ENCODE measurements around the gene PGF.
"Not testable (repeated sequence)": the region's sequence is repeated elsewhere in the genome, so short reads cannot be mapped to it uniquely, and the experiment has no call there.

PGF gene

DNA sequence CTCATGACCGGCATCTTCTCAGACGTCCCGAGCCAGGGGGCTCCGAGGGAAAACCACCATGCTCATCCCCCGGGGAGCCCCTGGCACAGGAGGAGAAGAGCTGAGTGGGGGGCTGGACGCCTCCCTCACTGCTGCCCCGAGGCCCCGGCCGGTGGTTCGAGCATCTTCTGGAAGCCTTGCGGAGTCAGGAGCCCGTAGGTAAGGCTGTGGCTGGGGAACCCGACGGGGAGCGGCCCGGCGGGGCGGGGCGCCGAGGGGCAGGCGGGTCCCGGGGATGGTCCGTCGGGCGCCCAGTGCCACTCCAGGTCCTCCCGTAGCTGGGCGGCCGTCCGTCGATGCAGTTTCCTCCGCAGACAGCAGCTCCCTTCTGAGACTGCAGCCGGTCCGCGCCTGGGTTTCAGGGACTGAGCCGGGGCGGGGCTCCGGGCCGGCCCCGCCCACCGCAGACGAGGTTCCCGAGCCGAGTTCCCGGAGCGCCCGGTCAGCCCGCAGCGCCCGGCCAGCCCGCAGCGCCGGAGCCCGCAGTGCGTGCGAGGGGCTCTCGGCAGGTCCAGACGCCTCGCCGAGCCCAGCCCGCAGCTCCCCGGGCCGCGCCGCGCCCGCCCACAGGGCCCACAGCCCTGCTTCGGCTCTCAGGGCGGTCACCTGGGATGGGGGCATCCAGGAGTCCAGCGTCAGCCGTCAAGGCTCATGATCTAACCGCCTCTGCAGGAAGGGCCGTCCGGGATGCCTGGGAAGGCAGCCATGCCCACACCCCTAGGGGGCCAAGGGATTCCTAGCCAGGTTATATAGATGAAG lies at the start of gene PGF:
TSS of gene PGF (minus strand) at position 369 of the 798 bp plus-strand sequence. CDS start at position 14, 355 bp downstream.
- no peak for DNase-seq (ENCODE audit: low read depth in 3 of 3)

DNA sequence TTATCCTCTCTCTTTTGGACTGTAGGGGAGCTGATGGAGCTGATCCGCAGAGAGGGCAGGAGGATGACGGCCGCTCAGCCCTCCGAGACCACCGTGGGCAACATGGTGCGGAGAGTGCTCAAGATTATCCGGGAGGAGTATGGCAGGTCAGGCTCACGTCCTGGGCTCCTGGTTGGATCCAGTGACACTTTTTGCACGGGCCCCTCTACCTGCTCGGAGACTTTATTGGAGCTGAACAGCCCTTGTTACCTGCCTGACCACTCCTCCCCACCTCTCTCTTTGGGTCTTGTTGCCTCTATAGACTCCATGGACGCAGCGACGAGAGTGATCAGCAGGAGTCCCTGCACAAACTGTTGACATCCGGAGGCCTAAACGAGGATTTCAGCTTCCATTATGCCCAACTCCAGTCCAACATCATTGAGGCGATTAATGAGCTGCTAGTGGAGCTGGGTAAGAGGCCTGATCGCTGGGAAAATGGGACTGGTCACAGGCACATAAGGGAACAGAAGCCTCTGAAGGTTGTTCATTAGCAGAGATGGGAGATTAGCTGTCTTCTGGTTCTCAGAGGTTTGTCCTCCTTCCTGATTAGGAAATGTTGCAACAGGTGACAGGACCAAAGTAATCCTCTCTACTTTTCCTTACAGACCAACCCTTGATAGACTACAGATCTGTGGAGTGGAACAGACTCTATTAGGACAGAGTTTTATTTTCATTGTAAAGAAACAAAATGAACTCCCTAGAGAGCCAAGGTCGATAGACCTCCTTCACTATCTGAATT lies 48.0 kb upstream of the PGF start:
- DNase-seq (ENCODE audit: low read depth in 3 of 3) = no peak

DNA sequence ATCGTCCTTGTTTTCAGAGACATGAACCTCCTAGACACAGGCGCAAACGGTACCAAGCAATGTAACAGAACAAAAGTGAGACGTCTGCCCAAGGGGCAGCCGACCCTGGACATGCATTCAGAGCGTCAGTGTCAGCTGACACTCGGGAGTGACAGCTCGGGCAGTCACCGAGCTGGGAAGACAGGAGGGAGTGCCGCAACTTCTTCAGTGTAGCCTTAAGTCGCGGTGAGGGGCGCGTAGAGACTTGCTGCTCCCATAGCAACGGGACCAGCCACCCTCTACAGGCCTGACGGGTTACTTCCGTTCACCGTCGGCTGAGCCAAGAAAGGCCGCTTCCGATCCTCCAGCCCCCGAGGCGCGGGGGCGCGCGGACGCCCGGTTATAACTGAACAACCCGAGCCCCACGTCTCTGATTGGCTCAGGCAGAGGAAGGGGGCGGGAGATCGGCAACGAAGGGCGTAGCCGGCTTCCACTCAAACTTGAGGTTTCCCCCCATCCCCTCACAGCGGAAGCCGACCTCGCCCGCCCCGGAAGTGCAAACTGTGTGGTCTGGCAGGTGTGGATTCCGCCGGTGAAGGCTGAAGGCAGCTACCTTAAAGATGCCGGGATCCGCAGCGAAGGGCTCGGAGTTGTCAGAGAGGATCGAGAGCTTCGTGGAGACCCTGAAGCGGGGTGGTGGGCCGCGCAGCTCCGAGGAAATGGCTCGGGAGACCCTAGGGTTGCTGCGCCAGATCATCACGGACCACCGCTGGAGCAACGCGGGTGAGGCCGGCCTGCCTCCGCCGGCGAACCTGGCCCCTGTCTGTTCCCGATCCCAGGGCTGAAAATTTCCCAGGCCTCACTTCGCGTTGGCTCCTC lies 47.2 kb upstream of the PGF start, which contains the start of gene EIF2B2:
TSS of gene EIF2B2 (plus strand) at position 530 of the 858 bp plus-strand sequence. CDS start at position 600, 70 bp downstream.
- DNase-seq (ENCODE audit: low read depth in 3 of 3) = peak; percentile 96 to 99 (median 98)

DNA sequence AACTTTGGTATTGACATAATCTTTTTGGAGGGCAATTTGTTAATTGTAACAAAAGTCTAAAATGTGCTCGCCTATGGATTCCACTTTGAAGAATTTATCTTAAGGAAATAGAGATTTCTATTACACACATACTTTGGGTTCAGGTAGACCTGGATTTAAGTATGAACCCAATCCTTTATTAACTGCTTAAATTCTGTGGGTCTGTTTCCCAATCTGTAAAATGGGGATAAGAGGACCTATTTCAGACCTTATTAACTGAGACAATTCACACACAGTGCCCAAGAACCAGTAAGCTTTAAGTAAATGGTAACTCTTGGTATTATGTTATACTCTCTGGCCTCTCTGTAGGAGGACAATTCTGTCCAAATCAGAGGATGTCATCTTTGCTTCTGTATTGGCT lies 46.5 kb upstream of the PGF start:
- no peak for DNase-seq (ENCODE audit: low read depth in 3 of 3)

DNA sequence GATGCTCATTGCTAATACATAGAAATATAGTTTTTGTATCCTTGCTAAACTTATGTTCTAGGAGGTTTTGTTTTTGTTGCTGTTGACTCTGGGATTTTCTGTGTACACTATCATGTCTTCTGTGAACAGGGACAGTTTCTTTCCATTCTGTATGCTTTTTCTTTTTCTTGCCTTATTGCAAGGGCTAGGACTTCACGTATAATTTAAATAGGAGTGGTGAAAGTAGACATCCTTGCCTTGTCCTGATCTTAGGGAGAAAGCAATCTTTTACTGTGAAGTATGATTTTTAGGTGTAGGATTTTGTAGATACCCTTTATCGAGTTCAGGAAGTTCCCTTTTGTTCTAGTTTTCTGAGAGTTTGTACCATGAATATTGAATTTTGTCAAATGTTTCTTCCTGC lies 45.9 kb upstream of the PGF start:
- DNase-seq (ENCODE audit: low read depth in 3 of 3) = no peak

DNA sequence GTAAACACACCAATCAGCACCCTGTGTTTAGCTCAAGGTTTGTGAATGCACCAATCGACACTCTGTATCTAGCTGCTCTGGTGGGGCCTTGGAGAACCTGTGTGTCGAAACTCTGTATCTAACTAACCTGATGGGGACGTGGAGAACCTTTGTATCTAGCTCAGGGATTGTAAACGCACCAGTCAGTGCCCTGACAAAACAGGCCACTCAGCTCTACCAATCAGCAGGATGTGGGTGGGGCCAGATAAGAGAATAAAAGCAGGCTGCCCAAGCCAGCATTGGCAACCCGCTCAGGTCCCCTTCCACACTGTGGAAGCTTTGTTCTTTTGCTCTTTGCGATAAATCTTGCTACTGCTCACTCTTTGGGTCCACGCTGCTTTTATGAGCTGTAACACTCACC lies 40.4 kb upstream of the PGF start:
- not testable (repeated sequence) for DNase-seq (ENCODE audit: low read depth in 3 of 3)

DNA sequence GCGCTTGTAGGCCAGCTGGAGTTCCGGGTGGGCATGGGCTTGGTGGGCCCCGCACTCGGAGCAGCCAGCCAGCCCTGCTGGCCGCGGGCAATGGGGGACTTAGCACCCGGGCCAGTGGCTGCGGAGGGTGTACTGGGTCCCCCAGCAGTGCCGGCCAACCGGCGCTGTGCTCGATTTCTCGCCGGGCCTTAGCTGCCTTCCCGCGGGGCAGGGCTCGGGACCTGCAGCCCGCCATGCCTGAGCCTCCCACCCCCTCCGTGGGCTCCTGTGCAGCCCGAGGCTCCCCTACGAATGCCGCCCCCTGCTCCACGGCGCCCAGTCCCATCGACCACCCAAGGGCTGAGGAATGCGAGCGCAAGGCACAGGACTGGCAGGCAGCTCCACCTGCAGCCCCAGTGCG lies 38.8 kb upstream of the PGF start:
- DNase-seq (ENCODE audit: low read depth in 3 of 3) = not testable (repeated sequence)

DNA sequence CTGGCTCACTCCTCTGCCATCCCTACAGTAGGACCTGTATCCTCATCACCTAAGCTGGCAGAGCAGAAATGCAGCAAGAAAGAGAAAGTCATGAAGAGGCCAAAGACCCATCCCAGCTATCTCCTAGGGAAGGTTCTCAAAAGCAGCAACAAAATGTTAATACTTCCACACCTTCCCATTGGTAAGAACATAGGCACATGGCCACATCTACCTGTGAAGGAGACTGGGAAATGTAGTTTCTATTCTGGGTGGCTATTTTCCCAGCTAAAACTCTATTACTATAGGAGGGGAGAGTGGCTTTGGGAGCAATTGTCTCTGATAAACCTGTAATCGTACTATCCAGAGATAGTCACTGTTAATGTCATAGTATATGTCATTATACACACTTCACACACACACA lies 33.6 kb upstream of the PGF start:
- no peak for DNase-seq (ENCODE audit: low read depth in 3 of 3)

DNA sequence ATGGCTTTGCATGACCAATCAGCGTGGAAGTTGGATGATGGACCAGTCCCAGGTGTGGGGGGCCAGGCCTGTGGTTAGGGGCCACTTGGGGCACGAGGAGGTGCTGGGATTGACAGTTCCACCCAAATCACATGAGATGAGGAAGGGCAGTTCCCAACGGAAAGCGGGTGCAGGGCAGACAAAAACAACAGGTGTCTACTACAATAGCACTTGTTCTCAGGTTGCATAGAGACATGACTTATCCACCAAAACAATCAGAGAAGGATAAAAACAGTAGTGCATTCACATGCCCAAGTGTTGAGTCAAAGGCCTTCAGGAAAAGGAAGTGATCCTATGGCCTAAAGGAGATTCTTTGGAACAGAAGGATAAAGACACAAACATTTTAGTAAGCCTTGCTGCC lies 32.7 kb upstream of the PGF start:
- no peak for DNase-seq (ENCODE audit: low read depth in 3 of 3)

DNA sequence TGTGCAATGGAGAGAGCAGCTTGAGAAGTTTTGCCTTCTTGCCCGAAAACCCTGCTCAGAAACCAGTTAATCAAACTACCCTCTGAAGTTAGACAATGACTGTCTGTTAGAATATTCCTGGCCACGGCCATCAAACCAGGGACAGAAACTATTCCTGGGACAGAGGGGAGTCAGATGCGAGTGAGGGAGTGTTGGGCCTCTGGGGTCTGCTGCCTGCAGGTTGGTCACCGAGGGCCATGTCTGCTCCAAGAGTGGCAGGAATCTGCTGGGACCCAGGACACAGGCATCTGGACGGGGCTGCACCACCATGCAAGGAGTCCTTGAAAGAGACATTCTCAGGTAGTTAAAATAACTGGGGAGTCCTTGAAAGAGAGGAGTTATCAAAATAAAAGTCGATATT lies 30.4 kb upstream of the PGF start:
- DNase-seq (ENCODE audit: low read depth in 3 of 3) = no peak

DNA sequence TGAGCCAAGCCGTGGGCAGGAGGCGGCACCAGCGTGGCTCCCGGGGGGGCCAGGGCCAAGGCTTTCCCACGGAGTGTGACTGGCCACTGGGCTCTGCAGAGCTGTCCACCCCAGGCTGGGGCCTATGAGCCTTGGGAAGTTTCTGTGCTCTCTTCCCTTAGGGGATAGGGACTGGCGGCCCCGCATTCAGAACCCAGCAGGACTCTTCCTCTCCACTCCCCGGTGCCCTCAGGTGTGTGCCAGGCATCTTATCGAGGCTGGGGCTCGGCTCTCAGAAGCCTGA lies 29.6 kb upstream of the PGF start:
- no peak for DNase-seq (ENCODE audit: low read depth in 3 of 3)

DNA sequence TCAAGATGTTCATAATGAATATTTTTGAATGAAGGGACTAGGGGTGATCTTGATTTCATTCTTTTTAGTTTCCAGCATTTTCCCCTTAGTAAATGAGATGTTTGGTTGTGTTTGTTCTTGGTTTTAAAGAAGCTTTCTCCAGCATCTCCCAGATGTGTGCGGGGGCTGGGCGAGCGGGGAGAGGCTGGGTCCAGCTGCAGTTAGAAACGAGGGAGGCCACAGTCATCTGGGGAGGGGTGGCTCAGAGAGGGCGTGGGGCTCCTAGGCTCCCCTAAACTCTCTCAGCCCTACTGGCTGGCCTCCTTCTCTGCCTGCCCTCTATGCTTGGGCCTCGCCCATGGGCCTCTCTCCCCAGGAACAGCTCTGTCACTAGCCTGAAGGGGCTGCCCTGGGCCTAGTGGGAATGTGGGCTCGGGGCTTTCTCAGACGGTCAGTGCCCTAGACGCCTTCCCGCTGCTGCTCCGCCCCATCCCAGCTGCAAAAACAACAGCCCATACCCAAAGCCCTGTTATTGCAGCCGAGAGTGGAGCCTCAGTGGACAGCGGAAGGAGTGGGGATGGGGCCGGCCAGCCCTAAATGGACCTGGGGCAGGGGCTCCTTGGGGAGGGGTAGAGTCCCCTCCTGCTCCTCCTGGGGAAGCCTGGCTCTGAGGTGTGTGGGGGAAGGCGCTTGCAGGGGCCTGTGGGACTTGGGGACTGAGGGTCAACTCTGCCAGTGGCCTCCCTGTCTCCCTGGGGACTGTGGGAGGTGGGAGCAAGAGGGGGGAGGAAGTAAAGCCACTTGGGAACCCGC lies 29.0 kb upstream of the PGF start:
- DNase-seq (ENCODE audit: low read depth in 3 of 3) = no peak

DNA sequence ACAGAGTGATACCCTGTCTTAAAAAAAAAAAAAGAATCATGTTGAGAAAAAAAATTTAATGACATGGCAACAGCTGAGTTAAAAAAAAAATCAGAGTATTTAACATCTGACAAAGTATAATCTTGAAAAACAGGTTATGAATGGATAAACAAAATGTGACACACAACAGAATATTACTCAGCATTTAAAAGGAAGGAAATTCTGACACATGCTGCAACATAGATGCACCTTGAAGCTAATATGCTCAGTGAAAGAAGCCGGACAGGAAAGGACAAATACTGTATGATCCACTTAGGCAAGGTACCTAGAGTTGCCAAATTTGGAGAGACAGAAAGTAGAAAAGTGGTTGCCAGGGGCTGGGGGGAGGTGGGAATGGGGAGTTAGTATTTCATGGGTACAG lies 27.9 kb upstream of the PGF start:
- DNase-seq (ENCODE audit: low read depth in 3 of 3) = no peak

DNA sequence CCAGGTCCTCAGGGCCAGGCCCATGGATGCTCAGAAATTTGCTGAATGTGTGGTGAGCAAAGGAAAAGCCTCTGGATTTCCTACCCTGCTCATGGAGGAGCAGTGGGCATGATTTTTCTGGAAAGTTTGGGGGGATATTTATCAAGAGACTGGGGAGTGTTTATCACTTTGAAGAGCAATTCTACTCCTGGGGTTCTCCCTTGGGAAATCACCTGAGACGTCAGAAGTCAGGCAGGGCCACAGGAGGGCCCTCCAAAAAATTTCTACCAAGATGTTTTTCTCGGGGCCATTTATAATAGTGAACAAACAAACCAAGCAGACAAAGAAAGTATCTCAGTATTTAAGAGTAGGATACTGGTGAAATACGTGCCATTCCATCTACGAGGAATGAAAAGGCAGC lies 27.3 kb upstream of the PGF start:
- no peak for DNase-seq (ENCODE audit: low read depth in 3 of 3)

DNA sequence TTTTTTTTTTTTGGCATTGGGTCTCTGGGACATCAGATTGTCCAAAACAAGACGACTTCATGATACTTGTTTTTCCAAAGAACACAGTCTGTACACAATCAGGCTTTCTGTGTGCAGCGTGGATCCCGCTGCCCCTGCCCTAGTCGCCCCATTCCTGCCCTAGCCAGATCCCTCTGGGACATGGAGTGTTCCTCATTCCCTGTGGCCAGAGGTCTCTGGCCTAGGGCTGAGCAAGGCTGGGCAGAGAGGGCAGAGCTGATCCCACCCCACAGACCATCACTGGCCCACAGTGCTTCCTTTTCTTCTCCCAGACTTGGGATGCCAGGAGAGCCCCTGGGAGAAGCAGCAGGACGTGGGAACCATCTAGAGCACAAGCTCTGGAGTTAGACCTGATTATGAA lies 26.4 kb upstream of the PGF start:
- DNase-seq (ENCODE audit: low read depth in 3 of 3) = no peak

DNA sequence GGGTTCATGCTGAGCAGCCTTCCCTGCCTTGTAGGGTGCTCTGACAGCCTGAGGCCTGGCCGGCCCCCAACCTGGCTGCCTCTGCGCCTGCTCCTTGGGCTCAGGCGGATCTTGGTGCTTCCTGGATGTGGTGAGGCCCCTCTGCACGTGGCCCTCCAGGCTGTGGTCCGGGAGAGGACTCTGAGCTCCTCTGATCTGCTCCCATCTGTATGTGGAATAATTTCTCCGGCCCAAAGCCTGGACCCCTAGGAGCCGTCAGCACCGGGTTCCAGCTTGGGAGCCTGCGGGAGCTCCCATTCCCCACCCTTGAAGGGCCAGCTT lies 26.0 kb upstream of the PGF start:
- DNase-seq (ENCODE audit: low read depth in 3 of 3) = no peak

DNA sequence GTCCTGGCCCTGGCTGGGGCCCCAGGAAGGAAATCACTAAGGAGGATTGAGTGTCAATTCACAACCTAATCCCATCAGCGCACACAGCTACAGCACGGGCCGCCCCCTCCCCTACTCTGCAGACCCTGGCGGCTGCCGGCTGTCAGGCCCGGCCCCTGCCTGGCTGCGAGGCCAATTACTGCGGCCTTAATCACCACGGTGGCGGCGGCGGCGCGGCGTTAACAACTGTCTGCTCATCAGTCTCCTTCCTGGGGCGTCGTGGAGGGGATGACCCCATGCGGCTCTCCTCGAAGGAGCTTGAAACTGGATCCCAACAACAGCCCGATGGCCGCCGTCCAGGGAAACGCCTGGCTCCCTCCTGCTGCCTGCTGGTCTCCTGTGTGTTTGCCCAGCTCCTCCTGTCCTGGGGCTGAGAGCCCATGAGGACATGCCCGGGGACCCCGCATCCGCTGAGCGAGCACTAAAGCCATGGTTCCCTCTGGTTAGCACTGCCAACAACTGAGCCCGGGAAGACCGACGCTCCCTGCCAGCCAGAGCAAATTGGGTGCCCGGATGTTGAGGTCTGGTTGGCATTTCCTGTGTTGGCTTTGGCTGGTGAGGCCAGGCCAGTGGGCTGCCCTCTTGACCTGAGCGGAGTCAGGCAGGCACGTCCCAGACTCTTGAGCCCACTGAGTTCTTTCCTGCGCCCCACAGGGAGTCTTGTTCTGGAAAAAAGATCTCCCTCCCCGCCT lies 25.5 kb upstream of the PGF start:
- DNase-seq (ENCODE audit: low read depth in 3 of 3) = no peak

DNA sequence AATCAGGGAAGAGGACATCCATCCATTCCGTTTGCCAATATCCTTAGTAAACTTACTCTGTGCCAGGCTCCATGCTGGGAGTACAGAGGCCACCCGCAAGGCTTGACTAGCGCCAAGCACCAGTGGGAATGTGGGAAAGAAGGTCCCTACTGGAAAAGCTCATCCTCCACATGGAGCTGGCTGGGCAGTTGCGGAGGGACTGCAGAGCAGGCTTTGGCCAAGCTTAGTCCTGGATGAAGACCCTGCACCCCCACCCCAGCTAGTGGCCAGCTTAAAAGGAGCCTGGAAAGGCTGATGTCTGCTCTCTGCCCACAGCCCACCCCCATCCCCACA lies 25.0 kb upstream of the PGF start:
- DNase-seq (ENCODE audit: low read depth in 3 of 3) = no peak

DNA sequence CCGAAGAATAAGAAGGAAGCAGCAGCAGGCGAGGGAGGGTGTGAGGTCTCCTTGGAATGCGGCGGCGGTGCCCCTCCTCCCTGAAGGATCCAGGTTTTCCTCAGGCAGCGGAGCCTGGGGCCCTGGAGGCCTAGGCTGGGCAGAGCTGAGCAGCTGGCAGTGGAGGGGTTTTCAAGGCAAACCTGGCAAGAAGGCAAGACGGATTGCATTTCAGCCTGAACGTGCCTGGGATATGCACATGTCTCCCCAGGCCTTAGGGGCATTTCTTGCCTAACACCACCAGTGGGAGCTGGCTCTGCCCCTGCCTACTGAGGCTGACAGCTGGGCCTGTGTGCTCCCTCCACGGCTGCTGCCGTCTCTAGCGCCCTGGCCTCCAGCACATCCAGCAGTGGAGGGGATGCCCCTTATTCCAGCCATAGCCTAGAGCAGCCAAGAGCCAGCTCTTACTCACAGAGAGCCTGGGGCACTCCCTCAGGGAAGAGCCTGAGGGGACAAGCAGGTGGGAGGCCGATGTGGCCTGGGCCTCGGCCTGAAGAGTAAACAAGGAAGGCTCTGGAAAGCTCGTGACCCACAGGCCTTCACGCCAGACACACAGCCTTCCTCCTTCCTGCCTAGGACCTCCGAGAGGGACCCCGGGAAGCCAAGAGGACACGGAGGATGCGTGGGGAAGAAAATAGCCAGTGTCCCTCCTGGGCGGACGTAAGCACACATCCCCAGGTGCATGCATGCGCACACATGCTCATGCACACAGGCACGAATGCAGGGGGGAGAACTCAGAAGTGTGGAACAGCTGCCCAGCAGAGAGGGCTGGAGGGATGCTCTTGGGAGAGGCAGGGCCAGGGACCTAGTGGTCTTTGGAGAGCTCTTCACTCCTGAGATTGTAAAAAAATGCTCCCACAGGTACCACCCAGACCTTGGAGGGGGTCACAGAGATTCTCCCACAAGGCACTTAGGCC lies 24.3 kb upstream of the PGF start:
- no peak for DNase-seq (ENCODE audit: low read depth in 3 of 3)

DNA sequence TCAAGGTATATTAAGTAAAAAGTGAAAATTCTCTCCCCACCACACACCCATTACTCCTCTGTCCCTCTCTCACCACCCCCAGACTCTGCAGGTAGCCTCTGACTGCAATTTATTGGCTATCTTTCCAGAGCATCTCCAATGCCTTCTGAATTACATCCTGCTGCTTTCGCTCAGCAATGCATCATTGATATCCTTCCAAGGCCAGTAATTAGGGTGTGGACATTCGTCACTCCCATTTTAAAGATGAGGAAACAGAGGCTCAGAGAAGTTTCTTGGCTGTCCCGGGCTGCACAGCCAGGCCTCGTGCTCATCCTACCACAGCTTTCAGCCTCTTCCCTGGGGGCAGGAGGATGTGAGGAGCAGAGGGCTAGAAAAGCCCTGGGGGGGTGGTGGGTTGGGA lies 23.6 kb upstream of the PGF start:
- DNase-seq (ENCODE audit: low read depth in 3 of 3) = no peak

Data from stimulated activated CD4-positive, alpha-beta T cell treated with anti-CD3 and anti-CD28 coated beads, TNF-alpha, amount 100 ng/mL, for 48 hours (primary cell).